Measurements from ENCODE around the gene IL17C. TPM values are rescaled to one million over a fixed set of nuclear protein-coding genes. Genes with fewer than 3 reads are reported as not detected.

Gene IL17C
- total RNA-seq, 1 donor from 2014 or later = 0.29 TPM

DNA sequence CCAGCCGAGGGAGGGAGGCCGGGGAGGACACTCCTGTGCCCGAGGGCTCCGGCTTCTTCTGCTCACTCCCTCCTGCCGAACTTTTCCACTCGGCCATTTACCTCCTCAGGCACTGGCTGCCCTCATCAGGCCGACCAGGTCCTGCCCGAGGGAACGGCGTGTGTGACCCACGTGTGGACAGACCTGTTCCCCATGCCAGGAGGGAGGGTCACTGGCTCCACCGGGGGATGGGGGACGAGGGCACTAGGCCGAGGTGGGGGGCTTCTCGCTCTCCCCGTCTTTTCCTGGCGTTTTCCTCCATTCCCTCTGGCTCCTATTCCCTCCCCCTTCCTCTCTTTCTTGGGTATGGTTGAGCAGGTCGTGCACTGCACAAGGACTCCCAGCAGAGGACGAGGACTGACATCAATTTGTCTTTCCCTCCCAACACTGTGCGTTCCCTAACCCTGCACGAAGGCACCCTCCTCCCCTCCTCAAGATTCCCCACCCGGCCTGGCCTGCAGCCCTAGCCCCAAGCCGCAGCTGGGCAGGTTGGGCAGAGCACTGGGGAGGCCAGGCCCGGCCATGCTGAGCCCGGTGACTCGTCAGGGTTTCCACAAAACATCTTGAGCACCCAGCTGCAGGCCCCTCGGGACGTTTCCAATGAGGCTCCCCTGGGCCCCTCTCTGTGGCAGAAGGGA lies 3.2 kb upstream of the IL17C start:
- DNase-seq (ENCODE audit: low read depth) = no peak
- peaks cover 24% of the 10 kb centered on the region for H3K27me3 ChIP-seq (ENCODE audit: control insufficient read depth, insufficient read depth, low read length)
- peaks cover 1% of the 10 kb centered on the region for H3K36me3 ChIP-seq (ENCODE audit: control insufficient read depth, insufficient read depth, low read length)
- TF ChIP-seq, protein P1, sequence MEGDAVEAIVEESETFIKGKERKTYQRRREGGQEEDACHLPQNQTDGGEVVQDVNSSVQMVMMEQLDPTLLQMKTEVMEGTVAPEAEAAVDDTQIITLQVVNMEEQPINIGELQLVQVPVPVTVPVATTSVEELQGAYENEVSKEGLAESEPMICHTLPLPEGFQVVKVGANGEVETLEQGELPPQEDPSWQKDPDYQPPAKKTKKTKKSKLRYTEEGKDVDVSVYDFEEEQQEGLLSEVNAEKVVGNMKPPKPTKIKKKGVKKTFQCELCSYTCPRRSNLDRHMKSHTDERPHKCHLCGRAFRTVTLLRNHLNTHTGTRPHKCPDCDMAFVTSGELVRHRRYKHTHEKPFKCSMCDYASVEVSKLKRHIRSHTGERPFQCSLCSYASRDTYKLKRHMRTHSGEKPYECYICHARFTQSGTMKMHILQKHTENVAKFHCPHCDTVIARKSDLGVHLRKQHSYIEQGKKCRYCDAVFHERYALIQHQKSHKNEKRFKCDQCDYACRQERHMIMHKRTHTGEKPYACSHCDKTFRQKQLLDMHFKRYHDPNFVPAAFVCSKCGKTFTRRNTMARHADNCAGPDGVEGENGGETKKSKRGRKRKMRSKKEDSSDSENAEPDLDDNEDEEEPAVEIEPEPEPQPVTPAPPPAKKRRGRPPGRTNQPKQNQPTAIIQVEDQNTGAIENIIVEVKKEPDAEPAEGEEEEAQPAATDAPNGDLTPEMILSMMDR (IDR thresholded peaks at IDR 0.05; ENCODE audit: insufficient read depth, low read length, poor library complexity, severe bottlenecking) = no peak
- peak overlapping the region; percentile 38 for H3K4me3 ChIP-seq (ENCODE audit: low read depth, low read length)

DNA sequence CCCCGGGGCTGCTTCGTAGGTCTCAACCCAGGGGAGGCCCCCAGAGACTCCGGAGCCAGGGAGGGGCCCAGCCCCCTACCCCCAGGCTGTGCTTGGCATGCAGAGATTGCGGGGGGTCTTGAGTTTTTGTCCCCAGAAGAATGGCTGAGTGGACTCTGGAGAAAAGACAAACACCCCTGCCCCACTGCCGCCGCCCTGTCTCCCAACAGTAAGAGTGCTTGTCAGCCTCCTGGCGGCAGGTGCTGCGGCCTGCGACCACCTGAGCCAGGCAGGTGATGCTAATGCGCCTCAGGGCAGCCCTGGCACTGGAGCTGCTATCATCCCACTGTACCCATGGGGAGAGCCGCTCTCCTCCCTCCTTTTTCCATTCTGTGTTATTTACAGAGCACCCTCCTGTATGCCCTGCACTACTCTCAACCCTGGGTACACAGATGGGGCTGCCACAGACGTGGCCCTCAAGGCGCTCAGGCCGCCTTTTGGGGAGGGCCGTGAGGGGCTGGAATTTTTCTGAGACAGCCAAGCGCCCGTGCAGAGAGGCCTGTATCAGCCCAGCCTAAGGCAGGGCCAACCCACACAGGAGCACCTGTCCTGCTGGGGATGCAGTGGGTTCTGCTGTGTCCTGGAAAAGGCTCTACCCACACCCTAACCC lies 2.6 kb upstream of the IL17C start:
- Histone ChIP-seq H3K27me3 (ENCODE audit: control insufficient read depth, insufficient read depth, low read length) (peaks cover 30% of the 10 kb centered on the region), H3K36me3 (ENCODE audit: control insufficient read depth, insufficient read depth, low read length) (peaks cover 1% of the 10 kb centered on the region), H3K4me3 (ENCODE audit: low read depth, low read length) (no peak overlapping the region)
- no peak for DNase-seq (ENCODE audit: low read depth)
- TF ChIP-seq, protein P1 (IDR thresholded peaks at IDR 0.05; ENCODE audit: insufficient read depth, low read length, poor library complexity, severe bottlenecking) = no peak

DNA sequence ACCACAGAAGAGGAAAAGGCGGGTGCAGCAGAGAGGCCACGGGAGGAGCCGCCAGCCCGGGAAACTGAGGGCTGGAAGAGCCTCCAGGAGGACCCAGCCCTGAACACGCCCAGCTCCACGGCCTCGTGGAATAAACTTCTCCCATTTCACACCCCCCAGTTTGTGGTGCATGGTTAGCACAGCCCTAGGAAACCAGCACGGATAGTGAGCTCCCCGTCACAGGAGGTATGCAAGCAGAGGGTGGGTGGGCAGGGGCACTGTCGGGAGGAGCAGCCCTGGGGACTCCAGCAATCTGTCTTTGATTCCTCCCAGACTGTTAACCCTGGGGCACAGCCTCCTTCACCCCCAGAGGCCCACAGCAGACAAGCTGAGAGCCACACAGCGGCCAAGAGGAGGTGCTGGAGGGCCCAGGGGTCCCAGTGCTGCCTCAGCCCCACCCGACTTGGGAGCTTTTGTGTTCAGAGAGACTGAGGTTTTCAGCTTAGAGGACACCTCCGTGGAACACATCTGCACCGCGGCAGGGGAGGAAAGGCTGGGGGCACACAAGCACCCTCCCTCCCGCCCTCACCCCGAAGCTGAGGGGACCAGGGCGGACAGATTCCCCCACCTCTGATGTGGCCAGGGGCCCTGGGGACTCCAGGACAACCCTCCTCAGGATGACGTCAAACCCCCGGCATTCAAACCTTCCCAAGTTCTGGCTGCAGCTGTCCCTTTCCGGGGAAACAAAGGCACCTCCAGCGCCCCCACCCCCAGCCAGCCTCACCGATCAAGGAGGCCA lies 1.7 kb upstream of the IL17C start:
- TF ChIP-seq, protein P1 (IDR thresholded peaks at IDR 0.05; ENCODE audit: insufficient read depth, low read length, poor library complexity, severe bottlenecking) = no peak
- no peak for DNase-seq (ENCODE audit: low read depth)
- peaks cover 1% of the 10 kb centered on the region for H3K36me3 ChIP-seq (ENCODE audit: control insufficient read depth, insufficient read depth, low read length)
- peaks cover 34% of the 10 kb centered on the region for H3K27me3 ChIP-seq (ENCODE audit: control insufficient read depth, insufficient read depth, low read length)
- no peak overlapping the region for H3K4me3 ChIP-seq (ENCODE audit: low read depth, low read length)

DNA sequence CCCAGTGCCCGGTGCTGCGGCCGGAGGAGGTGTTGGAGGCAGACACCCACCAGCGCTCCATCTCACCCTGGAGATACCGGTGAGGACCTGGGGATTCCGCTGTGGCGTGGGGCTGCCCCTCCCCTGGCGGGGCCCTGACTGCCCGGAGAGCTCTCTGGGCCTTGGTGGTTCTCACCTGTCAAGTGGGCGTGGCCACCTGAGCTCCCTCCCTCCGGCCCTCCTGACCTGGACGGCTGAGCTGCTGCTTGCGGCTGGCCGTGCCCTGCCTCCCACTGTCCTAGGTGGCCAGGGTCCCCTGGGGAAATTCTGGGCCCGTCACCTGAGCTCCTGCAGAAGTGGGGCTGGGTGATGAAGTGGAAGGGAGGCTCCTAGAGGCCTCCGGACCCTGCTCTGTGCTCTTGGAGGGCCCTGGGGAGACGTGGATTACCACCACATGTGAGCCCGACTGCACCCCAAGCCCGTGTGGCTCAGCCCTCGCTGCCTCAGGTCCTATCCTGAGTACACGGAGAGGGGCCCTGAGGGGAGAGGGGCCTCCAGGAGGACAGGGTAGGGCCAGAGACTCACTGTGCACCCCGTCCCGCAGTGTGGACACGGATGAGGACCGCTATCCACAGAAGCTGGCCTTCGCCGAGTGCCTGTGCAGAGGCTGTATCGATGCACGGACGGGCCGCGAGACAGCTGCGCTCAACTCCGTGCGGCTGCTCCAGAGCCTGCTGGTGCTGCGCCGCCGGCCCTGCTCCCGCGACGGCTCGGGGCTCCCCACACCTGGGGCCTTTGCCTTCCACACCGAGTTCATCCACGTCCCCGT lies 1.1 kb downstream of the IL17C start:
- TF ChIP-seq, protein P1 (IDR thresholded peaks at IDR 0.05; ENCODE audit: insufficient read depth, low read length, poor library complexity, severe bottlenecking) = no peak
- Histone ChIP-seq H3K27me3 (ENCODE audit: control insufficient read depth, insufficient read depth, low read length) (peaks cover 34% of the 10 kb centered on the region), H3K36me3 (ENCODE audit: control insufficient read depth, insufficient read depth, low read length) (no peaks in the 10 kb centered on the region), H3K4me3 (ENCODE audit: low read depth, low read length) (no peak overlapping the region)
- DNase-seq (ENCODE audit: low read depth) = no peak

DNA sequence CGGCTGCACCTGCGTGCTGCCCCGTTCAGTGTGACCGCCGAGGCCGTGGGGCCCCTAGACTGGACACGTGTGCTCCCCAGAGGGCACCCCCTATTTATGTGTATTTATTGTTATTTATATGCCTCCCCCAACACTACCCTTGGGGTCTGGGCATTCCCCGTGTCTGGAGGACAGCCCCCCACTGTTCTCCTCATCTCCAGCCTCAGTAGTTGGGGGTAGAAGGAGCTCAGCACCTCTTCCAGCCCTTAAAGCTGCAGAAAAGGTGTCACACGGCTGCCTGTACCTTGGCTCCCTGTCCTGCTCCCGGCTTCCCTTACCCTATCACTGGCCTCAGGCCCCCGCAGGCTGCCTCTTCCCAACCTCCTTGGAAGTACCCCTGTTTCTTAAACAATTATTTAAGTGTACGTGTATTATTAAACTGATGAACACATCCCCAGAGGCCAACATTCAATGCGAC lies 1.7 kb downstream of the IL17C start:
- TF ChIP-seq, protein P1 (IDR thresholded peaks at IDR 0.05; ENCODE audit: insufficient read depth, low read length, poor library complexity, severe bottlenecking) = no peak
- no peaks in the 10 kb centered on the region for H3K36me3 ChIP-seq (ENCODE audit: control insufficient read depth, insufficient read depth, low read length)
- DNase-seq (ENCODE audit: low read depth) = no peak
- no peak overlapping the region for H3K4me3 ChIP-seq (ENCODE audit: low read depth, low read length)
- peaks cover 34% of the 10 kb centered on the region for H3K27me3 ChIP-seq (ENCODE audit: control insufficient read depth, insufficient read depth, low read length)

All from kidney epithelial cell (primary cell).